HepG2 (cell line): ENCODE data around the gene MGST1. TPM values are rescaled to one million over a fixed set of nuclear protein-coding genes. Genes with fewer than 3 reads are reported as not detected.
A peak's percentile ranks its signal among the peaks of the same experiment; 100 is the strongest.

Experiments used
- AGO2 ChIP-seq: fragments of 200-400 bp; formaldehyde crosslinking; optimal IDR thresholded peaks from 2 replicates; pipeline ENCODE3; 2017; ENCODE audit warnings: mild to moderate bottlenecking, low read depth, low read length, moderate library complexity
- ARID4A ChIP-seq: sonication (generic); formaldehyde crosslinking; IDR thresholded peaks from 2 replicates; pipeline ENCODE4 v1.5.0; 2020; ENCODE audit warnings: mild to moderate bottlenecking, missing genetic modification reagents, borderline replicate concordance
- CERS6 ChIP-seq: sonication (generic); formaldehyde crosslinking; IDR thresholded peaks from 2 replicates; pipeline ENCODE4 v1.5.0; 2020; ENCODE audit warnings: missing genetic modification reagents
- DR1 ChIP-seq: sonication (generic); formaldehyde crosslinking; IDR thresholded peaks from 2 replicates; pipeline ENCODE4 v1.8.0; 2021; ENCODE audit warnings: mild to moderate bottlenecking, missing genetic modification reagents, inconsistent platforms
- DZIP1 ChIP-seq: sonication (generic); formaldehyde crosslinking; IDR thresholded peaks from 2 replicates; pipeline ENCODE4 v1.5.0; 2020; ENCODE audit warnings: mild to moderate bottlenecking, missing genetic modification reagents
- KAT7 ChIP-seq: IDR thresholded peaks from 2 replicates; pipeline ENCODE4 v1.6.1; 2018; ENCODE audit warnings: borderline replicate concordance, missing compliant biosample characterization
- KAT8 ChIP-seq: IDR thresholded peaks from 2 replicates; pipeline ENCODE4 v1.6.1; 2016; ENCODE audit warnings: missing genetic modification reagents, missing compliant biosample characterization
- NFKBIZ ChIP-seq: IDR thresholded peaks from 2 replicates; pipeline ENCODE4 v1.6.1; 2018; ENCODE audit warnings: missing genetic modification reagents, missing compliant biosample characterization
- PCBP1 ChIP-seq: fragments of 200-400 bp; formaldehyde crosslinking; IDR thresholded peaks from 2 replicates; pipeline ENCODE4 v1.6.1; 2017; ENCODE audit warnings: mild to moderate bottlenecking, low read depth, low read length, borderline replicate concordance
- RBM22 ChIP-seq: fragments of 200-400 bp; formaldehyde crosslinking; optimal IDR thresholded peaks from 2 replicates; pipeline ENCODE3; 2017; ENCODE audit warnings: mild to moderate bottlenecking, low read length, moderate library complexity
- SAP130 ChIP-seq: IDR thresholded peaks from 2 replicates; pipeline ENCODE4 v1.6.1; 2016; ENCODE audit warnings: low read depth
- SATB2 ChIP-seq: sonication (generic); formaldehyde crosslinking; IDR thresholded peaks from 2 replicates; pipeline ENCODE4 v1.5.0; 2020; ENCODE audit warnings: missing genetic modification reagents
- UBTF ChIP-seq: sonication (generic); formaldehyde crosslinking; IDR thresholded peaks from 2 replicates; pipeline ENCODE4 v1.4.0; 2020; ENCODE audit warnings: mild to moderate bottlenecking, missing genetic modification reagents
- XBP1 ChIP-seq: sonication (generic); formaldehyde crosslinking; IDR thresholded peaks from 2 replicates; pipeline ENCODE4 v1.5.0; 2020; ENCODE audit warnings: missing genetic modification reagents
- ZNF256 ChIP-seq: sonication (generic); formaldehyde crosslinking; conservative IDR thresholded peaks from 2 replicates; pipeline ENCODE4 v1.4.0; 2020; ENCODE audit warnings: missing genetic modification reagents
- ZNF317 ChIP-seq: sonication (generic); formaldehyde crosslinking; IDR thresholded peaks from 2 replicates; pipeline ENCODE4 v1.5.0; 2020; ENCODE audit warnings: mild to moderate bottlenecking, missing genetic modification reagents
- ZNF598 ChIP-seq: sonication (generic); formaldehyde crosslinking; IDR thresholded peaks from 2 replicates; pipeline ENCODE4 v1.5.1; 2020; ENCODE audit warnings: mild to moderate bottlenecking, missing genetic modification reagents, borderline replicate concordance
- ZNF720 ChIP-seq: sonication (generic); formaldehyde crosslinking; IDR thresholded peaks from 2 replicates; pipeline ENCODE4 v1.4.0; 2020; ENCODE audit warnings: missing genetic modification reagents
- ZNF878 ChIP-seq: sonication (generic); formaldehyde crosslinking; IDR thresholded peaks from 2 replicates; pipeline ENCODE4 v1.8.1; 2023; ENCODE audit warnings: mild to moderate bottlenecking, missing genetic modification reagents, moderate library complexity
- polyA plus RNA-seq, 8 experiments: library from polyadenylated mRNA; depleted of rRNA in 3 of 8; stranded (reverse) in 7 of 8; unstranded in 1 of 8; fragments of >200 nt; fragmentation: Illumina TruSeq in 4 of 8; extraction: Trizol in 4 of 8; gene quantifications; 2 replicates each; pipeline versions ENCODE4 v1.2.1 to v1.2.3, GENCODE V29; 2011 to 2016; ENCODE audit warnings: low read depth in 4 of 8, missing spikeins in 1 of 8, mixed read lengths in 1 of 8; ENCODE audit not compliant: insufficient read depth in 1 of 8
- total RNA-seq, 5 experiments: library from RNA; depleted of rRNA; stranded (reverse); fragments of >200 nt; fragmentation: Illumina TruSeq; extraction: Trizol; gene quantifications; 2 replicates each; pipeline ENCODE4 v1.2.3, GENCODE V29; 2016; ENCODE audit warnings: low read depth in 1 of 5

MGST1 gene
- total and polyA plus RNA-seq, 2 of the 13 experiments (the other 11 are each of a cell fraction or from before 2014, with no cell fraction given): 119 to 152 TPM

- TF ChIP-seq RBM22: no peak
- no peak for TF ChIP-seq DZIP1 (CRISPR knock-in tag)
- TF ChIP-seq ZNF598 (CRISPR knock-in tag): no peak
- TF ChIP-seq CERS6 (CRISPR knock-in tag): no peak
- peak; percentile 67 for TF ChIP-seq UBTF (CRISPR knock-in tag)
- TF ChIP-seq ZNF317 (CRISPR knock-in tag): no peak
- 0 out of 2 replicates have a peak, but pooled peaks have one; percentile 43 for TF ChIP-seq KAT7 (CRISPR knock-in tag)
- TF ChIP-seq KAT8 (CRISPR knock-in tag): no peak
- no peak for TF ChIP-seq ZNF256
- TF ChIP-seq DR1 (CRISPR knock-in tag): 0 out of 2 replicates have a peak, but pooled peaks have one; percentile 18
- TF ChIP-seq ARID4A: peak; percentile 67; the same call in 1 of the 2 replicates
- TF ChIP-seq NFKBIZ (CRISPR knock-in tag): no peak
- no peak for TF ChIP-seq ZNF878 (CRISPR knock-in tag)
- no peak for TF ChIP-seq ZNF720 (CRISPR knock-in tag)
- 0 out of 2 replicates have a peak, but pooled peaks have one; percentile 52 for TF ChIP-seq SAP130 (CRISPR knock-in tag)
- TF ChIP-seq PCBP1: no peak
- peak; percentile 38 for TF ChIP-seq AGO2
- TF ChIP-seq XBP1: no peak
- TF ChIP-seq SATB2 (CRISPR knock-in tag): 0 out of 2 replicates have a peak, but pooled peaks have one; percentile 51
These were observed at the start of gene MGST1 (continued) for GRCh38 chr12:16347391-16348298.
